Occipital lobe (tissue), 2 donors: ENCODE measurements around the gene INPP4B. TPM values are rescaled to one million over a fixed set of nuclear protein-coding genes. Genes with fewer than 3 reads are reported as not detected.

Source experiments
- DNase-seq: peaks from one replicate; lab custom pipeline; 2025; lab: John Stamatoyannopoulos, UW
- total RNA-seq: library from RNA; depleted of rRNA; stranded (reverse); fragments of >200 nt; gene quantifications from one replicate; pipeline ENCODE4 v1.2.3, GENCODE V29; 2014

Gene INPP4B
- total RNA-seq, 1 donor from 2014 or later, result 6.7 TPM

- DNase-seq, result no peak
Measured at GRCh38 chr4:142353149-142353738, 492.9 kb downstream of the INPP4B start.

- DNase-seq, result no peak
Measured at GRCh38 chr4:142352712-142353111, 493.4 kb downstream of the INPP4B start.

DNA sequence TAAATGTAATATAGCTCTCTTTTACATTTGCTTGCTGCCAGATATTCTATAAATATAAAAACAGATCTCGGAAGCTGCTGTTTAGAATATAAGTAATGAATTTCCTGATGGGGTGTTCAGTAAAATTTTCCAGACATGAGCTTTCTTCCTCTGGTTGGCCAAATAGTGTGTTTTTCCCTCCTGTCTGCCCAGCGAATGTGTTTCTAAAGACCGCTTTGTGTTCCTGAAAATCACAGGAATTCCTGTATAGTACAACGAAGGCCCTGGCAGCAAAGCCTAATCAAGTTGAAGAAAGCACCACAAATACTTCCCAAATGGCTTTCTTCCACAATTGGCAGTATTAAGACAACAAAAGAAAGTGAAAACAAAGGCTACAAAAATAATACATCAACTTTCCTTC lies 494.1 kb downstream of the INPP4B start:
- no peak for DNase-seq

DNA sequence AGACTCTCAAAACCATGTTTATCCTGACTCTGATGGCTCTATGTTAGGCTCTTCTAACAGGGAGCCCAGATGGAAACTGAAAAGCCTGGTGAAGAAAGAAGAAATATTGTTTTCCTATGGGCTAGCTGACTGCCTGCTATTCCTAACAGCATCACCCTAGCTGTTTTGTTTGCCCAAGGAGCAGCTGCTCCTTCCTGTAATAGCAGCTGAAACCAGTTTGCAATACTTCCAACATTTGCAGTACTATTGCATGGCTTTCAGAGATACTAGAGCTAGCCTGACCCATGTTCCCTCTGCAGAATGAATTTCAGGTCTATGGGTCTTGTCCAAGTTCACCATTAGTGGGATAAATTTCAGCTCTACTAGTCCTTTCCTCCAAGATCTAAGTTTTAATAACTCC lies 495.2 kb downstream of the INPP4B start:
- DNase-seq, result no peak

DNA sequence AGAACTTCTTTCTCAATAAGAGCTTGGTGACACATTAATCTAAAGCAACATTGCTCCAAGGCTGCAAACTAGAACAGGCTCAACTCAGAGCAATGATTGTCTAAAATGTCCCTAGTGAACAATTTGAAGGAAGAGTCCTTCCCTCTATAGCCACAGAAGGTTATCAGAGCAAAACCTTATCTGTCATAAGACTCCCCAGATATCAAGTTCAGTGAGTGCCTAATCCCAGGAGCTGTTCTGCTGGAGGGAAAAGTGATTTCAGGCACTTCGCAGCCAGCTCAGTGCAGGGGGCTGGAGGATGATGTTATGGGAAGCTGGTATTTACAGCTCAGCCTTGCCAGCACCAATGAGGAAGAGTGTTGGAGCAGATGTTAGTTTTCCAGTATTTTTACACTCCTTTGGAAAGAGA lies 497.5 kb downstream of the INPP4B start:
- no peak for DNase-seq

DNA sequence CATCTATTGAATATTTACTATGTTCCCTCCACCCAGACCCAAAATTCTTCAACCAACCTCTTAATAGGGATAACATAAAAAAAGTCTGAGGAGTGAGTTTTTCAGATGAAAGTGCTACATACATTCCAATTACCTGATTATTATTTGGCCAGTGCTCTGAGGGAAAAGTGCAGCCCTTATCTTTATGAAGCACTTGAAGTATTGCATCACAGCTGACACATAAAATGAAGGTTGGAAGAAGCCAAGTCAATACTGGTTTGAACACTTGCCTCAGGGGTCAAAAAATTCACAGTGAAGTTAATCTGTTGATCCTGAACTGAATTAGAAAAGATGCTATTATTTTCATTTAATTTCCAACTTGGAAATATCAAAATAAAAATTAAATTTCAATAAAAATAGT lies 498.9 kb downstream of the INPP4B start:
- DNase-seq, result no peak

DNA sequence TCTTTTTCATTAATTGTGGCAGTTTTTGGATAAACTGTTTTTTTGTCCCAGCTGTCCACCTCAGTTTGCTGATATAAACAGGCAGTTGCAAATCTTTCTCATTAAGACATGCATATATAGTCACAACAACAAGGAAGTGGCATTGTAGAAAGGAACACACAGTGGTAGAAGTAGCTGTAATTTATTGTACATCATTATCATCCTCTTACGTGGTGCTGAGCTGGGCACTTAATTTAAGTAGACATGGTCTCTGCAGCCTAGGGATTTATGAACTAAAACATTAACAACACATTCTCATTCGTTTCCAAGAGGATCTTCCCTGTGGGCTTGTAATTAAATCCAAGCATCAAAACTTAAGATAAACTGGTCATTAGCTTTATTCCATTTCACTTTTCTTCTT lies 500.2 kb downstream of the INPP4B start:
- no peak for DNase-seq

DNA sequence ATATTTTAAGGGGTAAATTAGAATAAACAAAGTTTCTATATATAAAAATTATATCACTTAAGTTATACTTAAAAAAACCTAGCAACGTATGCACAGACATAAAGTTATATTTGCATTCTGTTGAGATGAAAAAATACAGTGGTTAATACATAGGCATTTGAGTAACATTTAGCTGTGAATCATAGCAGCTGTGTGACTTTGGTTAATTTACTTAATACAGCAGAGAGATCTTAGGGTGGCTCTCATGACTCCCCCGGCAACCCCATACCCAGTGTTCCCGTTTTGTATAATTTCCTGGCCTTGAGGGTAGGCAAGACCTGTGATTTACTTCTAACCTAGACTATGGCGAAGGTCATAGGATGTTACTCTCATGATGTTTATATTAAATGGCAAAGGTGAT lies 504.8 kb downstream of the INPP4B start:
- no peak for DNase-seq

- no peak for DNase-seq
Measured at GRCh38 chr4:142339053-142339452, 507.0 kb downstream of the INPP4B start.

DNA sequence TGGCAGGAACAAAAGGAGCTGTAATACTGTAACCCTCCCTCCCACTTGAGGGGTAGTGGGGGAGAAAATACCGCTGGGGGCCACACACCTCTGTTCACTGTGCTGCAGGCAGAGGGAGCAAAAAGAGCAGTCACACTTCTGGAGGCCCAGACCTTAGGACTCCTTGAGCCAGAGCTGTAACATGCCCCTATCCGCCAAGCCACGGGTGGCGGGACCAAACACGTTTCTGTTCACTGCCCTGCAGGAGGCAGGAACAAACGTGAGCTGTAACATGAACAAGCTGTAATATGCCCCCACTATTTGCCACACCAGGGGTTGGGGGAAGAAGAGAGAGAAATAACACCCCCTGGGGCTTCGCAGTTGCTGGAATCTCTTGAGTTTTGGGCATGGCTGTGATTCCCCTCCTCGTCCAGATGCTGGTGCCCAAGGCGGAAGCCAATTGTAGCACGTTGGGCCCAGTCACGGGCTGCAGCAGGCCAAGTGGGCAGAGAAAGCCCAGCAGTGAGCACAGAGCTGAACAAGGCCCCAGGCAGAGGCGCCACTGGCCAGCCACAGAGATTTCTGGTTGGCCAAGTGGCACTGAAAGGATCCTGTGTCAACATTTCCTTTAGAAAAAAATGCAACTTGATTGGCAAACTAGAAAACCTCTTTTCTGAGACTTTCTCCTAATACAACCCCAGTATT lies 509.7 kb downstream of the INPP4B start:
- DNase-seq, result no peak

GRCh38 chr4:142334931-142335330 lies 511.2 kb downstream of the INPP4B start:
- DNase-seq, result no peak

- DNase-seq, result no peak
Measured at GRCh38 chr4:142331646-142332045, 514.5 kb downstream of the INPP4B start.

DNA sequence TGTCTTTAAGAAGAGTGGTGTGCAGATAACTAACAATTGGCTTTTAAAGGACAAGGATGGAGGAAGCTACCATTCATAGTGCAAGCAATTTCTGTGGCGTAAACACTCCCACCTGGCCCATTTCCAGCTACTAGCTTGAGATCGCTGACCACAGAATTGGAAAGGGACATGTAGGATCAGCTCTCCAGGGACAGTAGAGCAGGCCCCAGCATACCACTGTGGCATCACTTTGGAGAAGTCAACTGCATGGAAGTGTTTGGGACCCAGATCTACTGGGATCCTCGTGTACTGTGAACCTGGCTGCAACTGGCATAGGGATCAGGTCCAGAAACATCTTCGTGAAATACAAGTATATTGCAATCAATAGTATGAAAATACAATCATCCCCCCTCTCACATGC lies 515.0 kb downstream of the INPP4B start:
- DNase-seq, result no peak

- DNase-seq, result no peak
Measured at GRCh38 chr4:142330311-142330710, 515.8 kb downstream of the INPP4B start.

DNA sequence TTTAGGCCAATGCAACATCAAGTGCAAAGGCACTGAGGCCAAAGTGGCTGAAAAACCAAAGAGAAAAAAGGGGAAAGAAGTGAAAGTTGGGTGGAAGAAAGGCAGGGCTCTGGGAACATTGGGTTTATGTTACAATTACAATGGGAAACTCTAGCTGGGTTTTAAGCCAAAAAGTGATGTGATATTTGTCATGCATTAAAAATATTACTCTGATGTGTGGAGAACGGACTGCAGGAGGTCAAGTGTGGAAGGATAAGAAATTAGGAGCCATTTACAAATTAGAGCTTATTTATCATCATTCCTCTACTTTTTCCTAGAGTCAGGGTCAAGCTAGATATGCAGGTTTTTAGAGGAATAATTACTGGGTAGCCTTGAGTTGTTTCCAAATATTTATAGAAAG lies 516.8 kb downstream of the INPP4B start:
- DNase-seq, result no peak

DNA sequence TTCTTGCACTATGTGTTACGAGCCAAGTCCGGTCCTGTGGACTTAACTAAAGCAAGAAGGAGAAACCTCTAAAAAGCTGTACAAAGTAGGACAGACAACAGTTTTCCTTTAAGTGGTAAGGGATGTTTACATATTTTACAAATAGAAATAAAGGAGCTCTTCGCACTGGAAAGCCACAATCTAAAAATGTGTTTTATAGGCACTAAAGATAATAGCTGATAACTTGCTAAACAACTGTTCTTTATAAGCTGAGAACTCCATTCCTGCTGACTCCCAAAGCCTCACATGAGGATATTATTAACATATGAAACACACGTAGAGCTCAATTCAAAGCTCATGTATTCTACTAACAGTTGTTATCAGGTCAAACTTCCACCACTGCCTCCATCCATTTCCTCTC lies 519.9 kb downstream of the INPP4B start:
- DNase-seq, result no peak

DNA sequence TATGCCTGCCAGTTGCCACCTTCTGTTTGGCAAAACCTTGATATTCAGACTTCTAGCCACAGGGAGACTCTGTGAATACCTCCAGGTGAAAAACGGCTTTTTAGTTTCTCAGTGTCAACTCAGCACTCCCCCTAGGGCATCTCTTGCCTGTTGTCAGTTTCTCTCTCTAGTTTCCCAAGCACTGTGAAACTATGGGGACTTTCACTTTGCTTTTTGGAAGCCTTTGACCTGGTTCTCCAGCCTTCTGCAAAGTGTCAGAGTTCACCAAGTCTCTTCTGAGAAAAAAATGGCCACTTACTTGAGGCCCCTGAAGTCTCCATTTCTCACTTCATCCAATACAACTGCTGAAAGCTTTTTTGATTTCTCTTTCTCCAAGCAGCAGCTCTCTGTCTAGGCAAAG lies 521.5 kb downstream of the INPP4B start:
- DNase-seq, result no peak

GRCh38 chr4:142322996-142323395 lies 523.1 kb downstream of the INPP4B start:
- DNase-seq, result no peak

GRCh38 chr4:142318280-142318679 lies 527.8 kb downstream of the INPP4B start:
- no peak for DNase-seq

DNA sequence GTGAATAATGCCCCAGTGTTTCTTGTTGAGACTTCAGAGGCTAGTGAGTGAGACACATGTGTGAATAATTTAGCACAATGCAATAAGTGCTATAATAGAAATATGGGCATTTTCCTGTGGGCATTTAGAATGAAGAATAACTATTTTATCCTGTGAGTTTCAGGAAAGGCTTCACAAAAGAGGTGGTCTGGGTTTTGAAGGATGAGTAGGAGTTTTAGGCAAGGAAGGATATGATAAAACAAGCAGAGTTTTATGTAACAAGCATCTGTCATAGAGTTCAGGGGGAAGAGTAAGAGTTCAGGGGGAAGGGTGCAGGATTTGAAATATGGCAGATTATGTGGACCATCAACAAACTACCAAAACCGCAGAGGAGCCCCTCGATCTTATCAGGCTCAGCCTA lies 529.2 kb downstream of the INPP4B start:
- DNase-seq, result no peak

DNA sequence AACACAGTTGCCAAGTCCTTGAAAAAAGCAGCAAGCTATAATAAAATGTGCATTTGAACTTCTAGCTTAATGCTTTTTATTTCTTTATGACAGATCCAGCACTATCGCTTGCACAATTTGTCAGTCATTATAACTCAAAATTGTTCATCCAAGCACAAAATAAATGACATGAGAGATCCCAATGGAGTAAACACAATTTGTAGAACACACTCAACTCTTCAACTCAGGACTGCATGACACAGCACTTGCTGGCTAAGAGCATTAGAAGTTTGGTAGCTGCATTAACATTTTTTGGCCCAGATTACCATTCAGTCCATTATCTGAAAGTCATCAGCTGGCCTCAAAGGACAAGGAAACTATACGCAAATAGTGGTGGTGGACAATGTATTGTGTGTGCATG lies 530.1 kb downstream of the INPP4B start:
- DNase-seq, result no peak

DNA sequence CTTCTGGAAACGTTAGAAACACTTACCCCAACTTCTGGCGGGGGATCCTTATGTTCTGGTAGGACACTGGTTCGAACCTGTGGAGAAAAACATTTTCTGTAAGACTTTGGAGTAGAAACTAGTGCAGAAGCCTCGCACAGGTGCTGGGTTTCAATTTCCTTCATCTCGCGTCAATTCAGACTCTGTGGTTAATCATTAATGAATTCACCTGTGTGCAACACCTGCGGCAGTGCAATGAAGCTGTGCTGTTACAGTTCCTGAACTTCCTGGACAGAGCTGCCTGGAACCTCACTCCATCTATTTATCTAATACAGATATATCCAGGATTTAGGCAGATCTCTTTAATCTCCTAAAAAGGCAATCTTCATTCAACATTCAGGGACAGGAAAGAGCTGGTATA lies 531.4 kb downstream of the INPP4B start:
- no peak for DNase-seq

GRCh38 chr4:142314247-142314646 lies 531.9 kb downstream of the INPP4B start:
- no peak for DNase-seq

DNA sequence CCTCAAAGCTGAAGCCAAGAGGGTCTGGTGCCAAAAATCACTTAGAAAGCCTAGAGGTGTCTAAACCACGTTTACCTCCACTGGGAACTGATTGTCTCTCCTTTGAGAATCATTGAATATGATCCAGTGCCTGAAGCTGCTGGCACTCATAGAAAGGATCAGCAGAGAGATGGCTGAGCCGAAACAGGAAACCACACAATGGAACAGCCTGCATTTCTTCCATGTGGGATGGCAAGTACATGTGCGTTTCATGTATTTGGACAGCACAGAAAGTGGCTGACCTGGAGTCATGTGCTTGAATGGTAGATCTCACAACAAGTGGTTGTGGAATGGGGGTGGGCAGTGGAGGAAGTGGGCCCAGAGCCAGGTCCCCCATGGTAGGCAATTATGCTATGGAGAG lies 533.7 kb downstream of the INPP4B start:
- DNase-seq, result no peak
